GDM1 (cell line): Measurements from ENCODE around the gene FXYD4.
"Not testable (repeated sequence)": the region's sequence is repeated elsewhere in the genome, so short reads cannot be mapped to it uniquely, and the experiment has no call there.

Experiments
- DNase-seq: peaks from one replicate; lab custom pipeline; 2025; lab: John Stamatoyannopoulos, UW

Gene FXYD4

GRCh38 chr10:43376046-43376635, 4.7 kb downstream of the FXYD4 start:
- no peak for DNase-seq

GRCh38 chr10:43376828-43377423, 5.5 kb downstream of the FXYD4 start:
- DNase-seq = no peak

- no peak for DNase-seq
Observed at GRCh38 chr10:43377424-43377883, 6.0 kb downstream of the FXYD4 start.

DNA sequence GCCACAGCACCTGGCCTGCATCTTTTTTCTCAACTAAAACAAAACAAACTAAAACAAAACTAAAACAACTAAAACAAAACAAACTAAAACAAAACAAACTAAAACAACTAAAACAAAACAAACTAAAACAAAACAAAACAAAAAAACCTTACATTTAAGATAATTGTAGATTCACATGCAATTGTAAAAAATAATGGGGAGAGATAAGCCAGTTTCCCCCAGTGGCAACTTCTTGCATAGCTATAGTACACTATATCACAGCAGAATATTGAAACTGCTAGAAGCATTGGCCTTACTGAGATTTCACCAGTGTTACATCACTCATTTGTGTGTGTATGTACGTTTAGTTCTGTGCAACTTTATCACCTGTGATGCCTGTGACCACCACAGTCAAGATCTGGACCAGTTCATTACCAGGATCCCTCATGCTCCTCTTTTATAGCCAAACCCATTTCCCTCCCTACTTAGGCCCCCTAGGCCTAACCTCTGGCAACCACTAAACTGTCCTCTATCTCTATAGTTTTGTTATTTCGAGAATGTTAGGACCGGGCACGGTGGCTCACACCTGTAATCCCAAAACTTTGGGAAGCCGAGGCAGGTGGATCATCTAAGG, 9.3 kb downstream of the FXYD4 start:
- no peak for DNase-seq

DNA sequence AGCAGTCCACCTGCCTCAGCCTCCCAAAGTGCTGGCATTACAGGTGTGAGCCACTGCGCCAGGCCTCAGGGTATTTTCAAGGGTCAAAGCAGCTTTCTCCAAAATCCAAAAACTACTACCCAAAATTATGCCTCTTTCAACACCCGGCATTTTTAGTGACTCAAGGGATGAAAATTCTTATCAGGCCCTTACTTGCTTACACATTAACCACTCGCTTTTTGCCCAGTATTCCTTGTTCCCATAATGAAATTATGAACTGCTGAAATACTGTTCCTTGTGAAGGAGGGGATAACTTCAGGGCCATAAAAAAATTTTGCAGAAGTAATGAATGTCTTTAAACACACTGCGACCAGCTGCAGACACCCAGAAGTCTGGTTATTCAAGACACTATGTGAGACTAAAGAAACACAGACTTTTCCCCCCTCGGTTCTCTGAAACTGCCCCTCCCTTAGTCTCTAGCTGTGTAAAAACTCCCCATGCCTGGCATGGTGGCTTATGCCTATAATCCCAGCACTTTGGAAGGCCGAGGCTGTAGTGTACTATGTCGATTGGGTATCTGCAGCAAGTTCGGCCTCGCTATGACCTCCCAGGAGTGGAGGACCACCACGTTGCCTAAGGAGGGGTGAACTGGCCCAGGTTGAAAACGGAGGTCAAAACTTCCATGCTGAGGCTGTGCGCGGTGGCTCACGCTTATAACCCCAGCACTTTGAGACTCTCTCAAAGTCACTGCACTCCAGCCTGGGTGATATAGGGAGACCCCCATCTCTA, 12.0 kb downstream of the FXYD4 start:
- no peak for DNase-seq

- no peak for DNase-seq
Observed at GRCh38 chr10:43384252-43385221, 13.1 kb downstream of the FXYD4 start.

- no peak for DNase-seq
Observed at GRCh38 chr10:43385412-43386004, 14.1 kb downstream of the FXYD4 start.

GRCh38 chr10:43386549-43386948, 15.1 kb downstream of the FXYD4 start:
- no peak for DNase-seq

DNA sequence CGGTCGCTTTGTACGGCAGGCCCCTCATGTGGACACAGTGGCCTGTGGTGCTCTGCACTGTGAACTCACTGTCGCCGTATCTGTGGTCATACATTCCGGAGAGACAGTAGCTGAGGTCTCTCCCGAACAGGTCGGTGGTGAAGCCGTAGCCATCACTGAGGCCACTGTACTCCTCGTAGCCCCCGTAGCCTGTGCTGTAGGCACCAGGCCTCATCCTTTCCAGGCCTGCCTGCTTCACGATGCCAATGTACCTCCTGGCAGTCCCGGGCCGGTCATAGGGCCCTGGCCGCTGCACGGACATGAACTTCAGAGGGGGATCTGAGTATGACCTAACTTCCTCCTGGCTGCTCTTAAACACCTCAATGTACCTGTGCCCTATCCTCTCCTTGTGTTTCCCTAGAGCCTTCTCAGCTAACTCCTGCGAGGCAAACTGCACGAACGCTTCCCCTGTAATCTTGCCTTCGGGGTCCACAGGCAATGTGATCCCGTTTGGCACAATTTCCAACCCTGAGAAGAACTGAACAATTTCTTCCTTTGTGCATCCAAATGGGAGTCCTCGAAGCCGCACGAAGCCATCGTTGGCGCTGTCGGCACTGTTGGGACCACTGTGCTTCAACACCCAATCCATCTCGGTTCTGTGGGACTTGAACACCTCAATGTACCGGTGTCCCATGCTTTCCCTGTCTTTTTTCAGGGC, 15.7 kb downstream of the FXYD4 start:
- DNase-seq = no peak

DNA sequence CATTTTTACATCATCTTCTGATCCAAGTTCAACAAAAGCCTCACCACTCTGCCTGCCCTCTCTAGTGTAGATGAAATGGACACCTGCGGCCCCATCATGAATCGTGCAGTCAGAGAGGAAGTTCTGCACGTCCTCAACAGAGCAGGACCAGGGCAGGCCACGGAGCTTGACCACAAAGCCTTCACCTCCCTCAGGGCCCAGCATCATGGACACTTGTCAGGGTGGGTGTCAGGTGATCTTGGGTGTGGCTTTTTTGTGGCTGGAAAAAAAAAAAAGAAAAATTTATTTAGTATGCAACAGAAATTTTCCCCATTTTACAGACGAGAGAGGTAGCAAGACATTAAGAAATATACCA, 16.2 kb downstream of the FXYD4 start:
- no peak for DNase-seq

- DNase-seq = no peak
Observed at GRCh38 chr10:43389867-43390266, 18.4 kb downstream of the FXYD4 start.

GRCh38 chr10:43390333-43390732, 18.9 kb downstream of the FXYD4 start:
- DNase-seq = no peak

DNA sequence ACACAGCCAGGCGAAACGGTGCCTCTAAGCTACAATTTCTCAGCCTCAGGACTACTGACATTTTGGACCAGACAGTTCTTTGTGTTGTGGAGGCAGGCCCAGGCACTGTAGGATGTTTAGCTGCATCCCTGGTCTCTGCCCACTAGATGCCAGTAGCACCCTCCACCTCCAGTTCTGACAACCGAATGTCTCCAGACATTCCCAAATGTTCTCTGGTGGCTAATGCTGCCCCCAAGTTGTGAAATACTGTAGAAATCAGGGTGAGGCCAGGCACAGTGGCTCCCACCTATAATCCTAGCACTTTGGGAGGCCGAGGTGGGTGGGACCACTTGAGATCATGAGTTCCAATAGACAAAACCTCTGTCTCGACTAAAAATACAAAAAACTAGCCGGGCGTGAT, 19.3 kb downstream of the FXYD4 start:
- no peak for DNase-seq

DNA sequence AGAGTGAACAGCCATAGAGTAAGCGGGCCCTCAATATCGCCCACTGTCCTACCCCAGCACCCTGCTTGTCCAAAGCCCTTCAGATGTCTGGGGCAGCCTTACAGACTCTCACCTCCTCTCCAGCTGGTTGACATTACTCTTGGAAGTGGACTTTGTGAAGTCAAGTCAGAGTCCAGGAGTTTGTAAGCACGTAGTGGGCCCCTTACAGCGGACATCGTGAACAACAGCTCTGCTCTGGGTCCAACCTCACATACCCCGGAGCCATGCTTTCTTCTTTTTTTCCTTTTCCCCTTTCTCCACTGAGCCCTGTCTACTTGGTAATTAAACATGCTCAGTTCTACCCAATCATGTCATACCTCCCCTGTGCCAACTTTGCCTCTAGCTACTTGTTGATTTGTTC, 20.1 kb downstream of the FXYD4 start:
- DNase-seq = no peak

- no peak for DNase-seq
Observed at GRCh38 chr10:43392748-43393147, 21.3 kb downstream of the FXYD4 start.

DNA sequence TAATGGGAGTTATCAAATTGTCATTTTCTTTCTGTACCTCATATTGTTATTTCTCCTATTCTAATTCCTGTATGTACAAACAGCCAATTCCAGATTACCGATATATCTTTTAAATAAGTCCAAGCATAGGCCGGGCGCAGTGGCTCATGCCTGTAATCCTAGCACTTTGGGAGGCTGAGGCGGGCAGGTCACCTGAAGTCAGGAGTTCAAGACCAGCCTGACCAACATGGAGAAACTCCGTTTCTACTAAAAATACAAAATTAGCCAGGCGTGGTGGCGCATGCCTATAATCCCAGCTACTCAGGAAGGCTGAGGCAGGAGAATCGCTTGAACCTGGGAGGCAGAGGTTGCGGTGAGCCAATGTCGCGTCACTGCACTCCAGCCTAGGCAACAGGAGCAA, 21.8 kb downstream of the FXYD4 start:
- not testable (repeated sequence) for DNase-seq

GRCh38 chr10:43393606-43394360, 22.3 kb downstream of the FXYD4 start:
- DNase-seq = no peak

- no peak for DNase-seq
Observed at GRCh38 chr10:43394868-43395267, 23.4 kb downstream of the FXYD4 start.

DNA sequence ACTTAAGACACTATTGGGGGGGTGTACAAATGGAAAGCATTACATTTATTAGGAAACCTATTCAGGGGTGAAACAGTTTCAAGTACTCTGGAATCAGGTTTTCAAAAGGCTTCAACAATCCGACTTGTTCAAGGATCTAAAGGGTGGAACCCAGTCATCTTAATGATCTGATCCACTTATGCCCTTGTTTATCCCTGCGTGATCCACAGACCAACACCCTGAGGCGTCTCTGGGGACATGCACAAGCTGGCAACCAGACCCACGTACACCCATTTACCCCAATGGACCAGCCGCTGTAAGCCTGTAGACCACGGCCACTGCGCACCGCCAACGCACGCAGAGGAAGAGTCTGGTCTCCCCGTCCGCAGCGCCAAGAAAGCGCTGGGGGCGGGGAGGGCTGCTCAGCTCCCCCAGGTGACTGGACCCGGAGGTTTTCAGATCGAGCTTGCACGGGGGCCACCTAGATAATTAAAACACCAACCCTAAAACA, 24.2 kb downstream of the FXYD4 start:
- no peak for DNase-seq
